Loucy (cell line): Measurements from ENCODE around the gene COX7B.

Source experiments
- EZH2phosphoT487 ChIP-seq: fragments of 200-600 bp; IDR thresholded peaks from 2 replicates; pipeline ENCODE4 v1.6.1; 2018; ENCODE audit warnings: antibody characterized with exemption, mild to moderate bottlenecking, moderate library complexity, borderline replicate concordance
- TF ChIP-seq, protein P1 (sequence below): fragments of 200-600 bp; sonication (generic); conservative IDR thresholded peaks from 2 replicates; pipeline ENCODE4 v1.5.1; 2014; ENCODE audit warnings: mild to moderate bottlenecking, antibody characterized with exemption, low read length

DNA sequence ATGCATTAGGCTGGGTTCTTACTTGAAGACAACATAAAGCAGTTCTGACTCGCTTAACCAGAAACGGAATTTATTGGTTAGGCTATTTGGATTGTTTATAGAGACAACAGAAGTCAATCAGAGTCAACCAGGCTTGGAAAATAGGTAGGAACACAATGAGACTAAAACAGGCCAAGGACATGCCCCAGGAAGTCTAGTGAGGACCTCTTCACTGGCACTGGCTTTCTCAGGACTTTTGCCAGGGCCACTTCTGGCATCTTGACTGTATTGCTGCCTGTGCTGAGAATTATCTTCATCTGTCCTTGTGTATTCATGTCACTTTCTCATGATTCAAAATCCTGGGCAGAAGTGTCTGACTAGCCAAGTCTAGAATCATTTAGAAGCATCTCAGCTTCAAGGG is 50.6 kb downstream of the COX7B start:
- TF ChIP-seq, protein P1, sequence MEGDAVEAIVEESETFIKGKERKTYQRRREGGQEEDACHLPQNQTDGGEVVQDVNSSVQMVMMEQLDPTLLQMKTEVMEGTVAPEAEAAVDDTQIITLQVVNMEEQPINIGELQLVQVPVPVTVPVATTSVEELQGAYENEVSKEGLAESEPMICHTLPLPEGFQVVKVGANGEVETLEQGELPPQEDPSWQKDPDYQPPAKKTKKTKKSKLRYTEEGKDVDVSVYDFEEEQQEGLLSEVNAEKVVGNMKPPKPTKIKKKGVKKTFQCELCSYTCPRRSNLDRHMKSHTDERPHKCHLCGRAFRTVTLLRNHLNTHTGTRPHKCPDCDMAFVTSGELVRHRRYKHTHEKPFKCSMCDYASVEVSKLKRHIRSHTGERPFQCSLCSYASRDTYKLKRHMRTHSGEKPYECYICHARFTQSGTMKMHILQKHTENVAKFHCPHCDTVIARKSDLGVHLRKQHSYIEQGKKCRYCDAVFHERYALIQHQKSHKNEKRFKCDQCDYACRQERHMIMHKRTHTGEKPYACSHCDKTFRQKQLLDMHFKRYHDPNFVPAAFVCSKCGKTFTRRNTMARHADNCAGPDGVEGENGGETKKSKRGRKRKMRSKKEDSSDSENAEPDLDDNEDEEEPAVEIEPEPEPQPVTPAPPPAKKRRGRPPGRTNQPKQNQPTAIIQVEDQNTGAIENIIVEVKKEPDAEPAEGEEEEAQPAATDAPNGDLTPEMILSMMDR: no peak
- TF ChIP-seq EZH2phosphoT487: no peak
